ENCODE measurements around the gene CYP1A2.

DNA sequence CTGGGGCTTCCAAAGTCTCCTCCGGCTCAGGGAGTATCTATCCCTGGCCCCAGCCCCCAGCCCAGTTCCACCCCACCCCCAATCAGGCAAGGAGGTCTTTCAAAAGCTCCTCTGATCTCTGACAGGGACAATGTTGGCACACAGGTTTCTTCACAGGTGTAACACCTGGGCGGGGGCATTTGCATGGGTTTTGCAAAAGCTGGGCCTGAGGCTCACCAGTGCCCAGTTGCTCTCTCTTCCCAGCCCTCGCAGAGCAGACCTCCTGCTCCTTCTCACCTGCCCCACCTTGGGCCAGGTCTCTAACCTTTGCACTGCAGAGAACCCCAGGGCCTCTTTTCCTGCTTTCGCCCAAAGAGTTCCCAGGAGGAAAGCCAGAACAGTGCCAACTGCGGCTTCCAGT is 24.7 kb downstream of the CYP1A2 start:
- no peak for TF ChIP-seq POLR2A (IDR thresholded peaks at IDR 0.05)
- TF ChIP-seq, protein P1, sequence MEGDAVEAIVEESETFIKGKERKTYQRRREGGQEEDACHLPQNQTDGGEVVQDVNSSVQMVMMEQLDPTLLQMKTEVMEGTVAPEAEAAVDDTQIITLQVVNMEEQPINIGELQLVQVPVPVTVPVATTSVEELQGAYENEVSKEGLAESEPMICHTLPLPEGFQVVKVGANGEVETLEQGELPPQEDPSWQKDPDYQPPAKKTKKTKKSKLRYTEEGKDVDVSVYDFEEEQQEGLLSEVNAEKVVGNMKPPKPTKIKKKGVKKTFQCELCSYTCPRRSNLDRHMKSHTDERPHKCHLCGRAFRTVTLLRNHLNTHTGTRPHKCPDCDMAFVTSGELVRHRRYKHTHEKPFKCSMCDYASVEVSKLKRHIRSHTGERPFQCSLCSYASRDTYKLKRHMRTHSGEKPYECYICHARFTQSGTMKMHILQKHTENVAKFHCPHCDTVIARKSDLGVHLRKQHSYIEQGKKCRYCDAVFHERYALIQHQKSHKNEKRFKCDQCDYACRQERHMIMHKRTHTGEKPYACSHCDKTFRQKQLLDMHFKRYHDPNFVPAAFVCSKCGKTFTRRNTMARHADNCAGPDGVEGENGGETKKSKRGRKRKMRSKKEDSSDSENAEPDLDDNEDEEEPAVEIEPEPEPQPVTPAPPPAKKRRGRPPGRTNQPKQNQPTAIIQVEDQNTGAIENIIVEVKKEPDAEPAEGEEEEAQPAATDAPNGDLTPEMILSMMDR (IDR thresholded peaks at IDR 0.05): no peak
